OCI-LY1 (cell line): ENCODE measurements around the gene ELF2.
A peak's percentile ranks its signal among the peaks of the same experiment; 100 is the strongest.

Experiments used
- H2AFZ ChIP-seq: fragments of 200-600 bp; sonication (generic), shearing (Covaris generic); 2 replicates; pipeline ENCODE4 v1.6.0; 2014; ENCODE audit warnings: antibody characterized with exemption, mild to moderate bottlenecking, low read length
- H3F3A ChIP-seq: fragments of 200-600 bp; sonication (generic), shearing (Covaris generic); 2 replicates; pipeline ENCODE4 v1.6.0; 2014; ENCODE audit warnings: mild to moderate bottlenecking, antibody characterized with exemption, low read length, moderate library complexity; ENCODE audit not compliant: insufficient read depth
- H3K27ac ChIP-seq: fragments of 200-600 bp; sonication (generic); 2 replicates; pipeline ENCODE4 v1.5.1; 2014; ENCODE audit warnings: low read length, mixed run types, mild to moderate bottlenecking, low read depth; ENCODE audit not compliant: poor library complexity, severe bottlenecking
- H3K27me3 ChIP-seq: fragments of 200-600 bp; sonication (generic); 2 replicates; pipeline ENCODE4 v1.6.0; 2014; ENCODE audit warnings: antibody characterized with exemption, mild to moderate bottlenecking, low read length, moderate library complexity; ENCODE audit not compliant: insufficient read depth
- H3K36me3 ChIP-seq: fragments of 200-600 bp; sonication (generic); 2 replicates; pipeline ENCODE4 v1.6.1; 2014; ENCODE audit warnings: mild to moderate bottlenecking, antibody characterized with exemption, low read length, moderate library complexity, mixed read lengths; ENCODE audit not compliant: insufficient read depth
- H3K4me1 ChIP-seq: fragments of 200-600 bp; sonication (generic); 2 replicates; pipeline ENCODE4 v1.5.1; 2014; ENCODE audit warnings: mild to moderate bottlenecking, low read length, moderate library complexity; ENCODE audit not compliant: insufficient read depth, severe bottlenecking
- H3K4me2 ChIP-seq: fragments of 200-600 bp; sonication (generic), shearing (Covaris generic); 2 replicates; pipeline ENCODE4 v1.6.1; 2014; ENCODE audit warnings: low read length
- H3K4me3 ChIP-seq: fragments of 200-600 bp; sonication (generic); 2 replicates; pipeline ENCODE4 v1.5.1; 2014; ENCODE audit warnings: low read length, low read depth, mild to moderate bottlenecking, mixed read lengths; ENCODE audit not compliant: poor library complexity, severe bottlenecking
- H3K79me2 ChIP-seq: fragments of 200-600 bp; shearing (Covaris generic); 2 replicates; pipeline ENCODE4 v1.6.1; 2016; ENCODE audit warnings: mixed run types, low read length, mixed read lengths; ENCODE audit not compliant: insufficient read depth
- H3K9ac ChIP-seq: fragments of 200-600 bp; sonication (generic), shearing (Covaris generic); 2 replicates; pipeline ENCODE4 v1.6.1; 2014; ENCODE audit warnings: mild to moderate bottlenecking, low read length, mixed read lengths
- H3K9me2 ChIP-seq: fragments of 200-600 bp; sonication (generic), shearing (Covaris generic); 2 replicates; pipeline ENCODE4 v1.6.1; 2014; ENCODE audit warnings: low read depth, mild to moderate bottlenecking, low read length, mixed read lengths
- H3K9me3 ChIP-seq: fragments of 200-600 bp; shearing (Covaris generic); 2 replicates; pipeline ENCODE4 v1.6.1; 2014; ENCODE audit warnings: low read length, mixed read lengths
- H4K20me1 ChIP-seq: fragments of 200-600 bp; sonication (generic), shearing (Covaris generic); 2 replicates; pipeline ENCODE4 v1.6.0; 2016; ENCODE audit warnings: mild to moderate bottlenecking, low read length; ENCODE audit not compliant: insufficient read depth
- EZH2 ChIP-seq: fragments of 200-600 bp; sonication (generic), shearing (Covaris generic); IDR thresholded peaks from 2 replicates; pipeline ENCODE4 v1.8.0; 2017; ENCODE audit warnings: borderline replicate concordance, mixed run types, mild to moderate bottlenecking, antibody characterized with exemption, low read length, moderate library complexity, mixed read lengths
- TF ChIP-seq, protein P1 (sequence below): fragments of 200-600 bp; sonication (generic), shearing (Covaris generic); IDR thresholded peaks from 2 replicates; pipeline ENCODE4 v1.5.1; 2017; ENCODE audit warnings: mild to moderate bottlenecking, antibody characterized with exemption, low read length, moderate library complexity, mixed read lengths

The ELF2 gene

DNA sequence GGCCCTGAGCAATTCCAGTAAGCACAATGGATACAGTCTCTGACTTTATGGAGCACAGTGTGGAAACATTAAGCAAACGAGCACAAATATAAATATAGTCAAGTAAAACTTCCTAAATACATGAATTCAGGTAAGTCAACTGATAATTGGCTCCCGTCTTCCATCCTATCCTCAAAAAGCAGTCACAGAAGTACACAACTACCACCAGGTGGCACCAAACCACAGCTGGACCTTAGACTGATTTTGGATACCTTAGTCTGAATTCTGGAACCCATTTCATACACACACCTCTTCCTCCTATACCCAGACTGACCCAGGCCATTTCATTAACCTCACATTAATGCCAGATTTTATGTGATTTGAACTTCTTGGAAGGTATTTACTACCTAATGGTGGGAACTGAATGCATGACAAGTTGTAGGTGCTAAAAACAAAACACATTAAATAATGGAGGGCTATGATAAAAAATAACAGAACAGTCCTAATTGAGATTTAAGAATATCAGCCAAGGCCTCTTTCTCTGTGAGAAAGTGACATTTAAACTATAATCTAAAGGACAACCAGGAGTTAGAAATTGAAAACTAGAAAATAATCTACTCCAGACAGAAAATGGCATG lies 77.5 kb downstream of the ELF2 start:
- Histone ChIP-seq H3K27me3 (no peaks in the 10 kb centered on the region), H3K79me2 (no peaks in the 10 kb centered on the region), H3F3A (no peaks in the 10 kb centered on the region), H3K4me3 (no peak overlapping the region), H4K20me1 (no peaks in the 10 kb centered on the region), H3K27ac (no peak overlapping the region), H3K9ac (no peak overlapping the region), H2AFZ (no peak overlapping the region), H3K9me2 (no peaks in the 10 kb centered on the region), H3K9me3 (no peaks in the 10 kb centered on the region), H3K4me1 (no peaks in the 10 kb centered on the region), H3K4me2 (no peak overlapping the region), H3K36me3 (no peaks in the 10 kb centered on the region)
- TF ChIP-seq, protein P1, sequence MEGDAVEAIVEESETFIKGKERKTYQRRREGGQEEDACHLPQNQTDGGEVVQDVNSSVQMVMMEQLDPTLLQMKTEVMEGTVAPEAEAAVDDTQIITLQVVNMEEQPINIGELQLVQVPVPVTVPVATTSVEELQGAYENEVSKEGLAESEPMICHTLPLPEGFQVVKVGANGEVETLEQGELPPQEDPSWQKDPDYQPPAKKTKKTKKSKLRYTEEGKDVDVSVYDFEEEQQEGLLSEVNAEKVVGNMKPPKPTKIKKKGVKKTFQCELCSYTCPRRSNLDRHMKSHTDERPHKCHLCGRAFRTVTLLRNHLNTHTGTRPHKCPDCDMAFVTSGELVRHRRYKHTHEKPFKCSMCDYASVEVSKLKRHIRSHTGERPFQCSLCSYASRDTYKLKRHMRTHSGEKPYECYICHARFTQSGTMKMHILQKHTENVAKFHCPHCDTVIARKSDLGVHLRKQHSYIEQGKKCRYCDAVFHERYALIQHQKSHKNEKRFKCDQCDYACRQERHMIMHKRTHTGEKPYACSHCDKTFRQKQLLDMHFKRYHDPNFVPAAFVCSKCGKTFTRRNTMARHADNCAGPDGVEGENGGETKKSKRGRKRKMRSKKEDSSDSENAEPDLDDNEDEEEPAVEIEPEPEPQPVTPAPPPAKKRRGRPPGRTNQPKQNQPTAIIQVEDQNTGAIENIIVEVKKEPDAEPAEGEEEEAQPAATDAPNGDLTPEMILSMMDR: peak; percentile 87
- TF ChIP-seq EZH2: no peak

DNA sequence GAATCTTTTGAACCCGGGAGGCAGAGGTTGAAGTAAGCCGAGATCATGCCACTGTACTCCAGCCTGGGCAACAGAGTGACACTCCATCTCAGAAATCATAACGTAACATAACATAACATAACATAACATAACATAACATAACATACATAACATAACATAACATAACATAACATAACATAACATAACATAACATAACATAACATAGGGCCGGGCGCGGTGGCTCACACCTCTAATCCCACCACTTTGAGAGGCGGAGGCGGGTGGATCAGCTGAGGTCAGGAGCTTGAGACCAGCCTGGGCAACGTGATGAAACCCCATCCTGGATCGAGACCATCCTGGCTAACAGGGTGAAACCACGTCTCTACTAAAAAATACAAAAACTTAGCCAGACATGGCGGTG lies 84.7 kb downstream of the ELF2 start:
- TF ChIP-seq, protein P1: no peak
- H3K27ac ChIP-seq: no peak overlapping the region
- no peak overlapping the region for H2AFZ ChIP-seq

DNA sequence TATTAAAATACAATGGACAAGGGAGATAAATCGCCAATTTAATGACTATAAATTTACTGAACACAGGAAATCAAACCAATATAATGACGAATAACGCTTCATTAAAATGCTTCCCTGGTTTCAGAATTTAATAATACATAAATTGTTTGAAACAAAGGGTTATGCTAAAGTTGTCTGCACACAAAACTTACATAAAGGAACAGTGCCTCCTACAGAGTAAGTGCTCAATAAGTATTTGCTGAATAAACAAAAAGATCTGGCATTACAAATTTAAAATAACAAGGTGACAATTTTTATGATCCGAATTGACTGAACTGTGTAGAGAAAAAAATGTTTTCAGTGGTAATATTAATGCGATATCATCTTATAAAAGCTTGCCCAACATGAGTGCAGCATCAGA lies 91.9 kb downstream of the ELF2 start:
- H3K9me3 ChIP-seq: no peaks in the 10 kb centered on the region
- peak overlapping the region; percentile 96 for H3K27ac ChIP-seq
- no peak overlapping the region; the same call in 1 of the 2 replicates for H3K9ac ChIP-seq
- no peak overlapping the region for H2AFZ ChIP-seq
- peaks cover 6% of the 10 kb centered on the region; the same call in 1 of the 2 replicates for H3K36me3 ChIP-seq
- peaks cover 2% of the 10 kb centered on the region; the same call in 1 of the 2 replicates for H4K20me1 ChIP-seq
- peak overlapping the region; percentile 97 for H3K4me3 ChIP-seq
- no peaks in the 10 kb centered on the region for H3K9me2 ChIP-seq
- peaks cover 37% of the 10 kb centered on the region for H3K4me1 ChIP-seq
- H3K27me3 ChIP-seq: no peaks in the 10 kb centered on the region
- no peak for TF ChIP-seq EZH2
- TF ChIP-seq, protein P1: no peak
- H3K4me2 ChIP-seq: peak overlapping the region; percentile 95
- H3F3A ChIP-seq: 0 out of 2 replicates have a peak, but pooled peaks cover 10% of the 10 kb centered on the region
- peaks cover 30% of the 10 kb centered on the region for H3K79me2 ChIP-seq

More for the DNA sequence above, 84.7 kb downstream of the ELF2 start:
- H4K20me1 ChIP-seq: no peaks in the 10 kb centered on the region
- H3K27me3 ChIP-seq: no peaks in the 10 kb centered on the region
- H3K36me3 ChIP-seq: no peaks in the 10 kb centered on the region
- H3K4me2 ChIP-seq: no peak overlapping the region
- no peaks in the 10 kb centered on the region for H3K79me2 ChIP-seq
- H3K4me3 ChIP-seq: no peak overlapping the region
- no peaks in the 10 kb centered on the region for H3K4me1 ChIP-seq
- no peaks in the 10 kb centered on the region for H3K9me2 ChIP-seq
- no peak overlapping the region for H3K9ac ChIP-seq
- H3F3A ChIP-seq: no peaks in the 10 kb centered on the region
- no peaks in the 10 kb centered on the region for H3K9me3 ChIP-seq
